Bronchial epithelial cell (primary cell): Measurements from ENCODE around the gene ADAMTS12. TPM values are rescaled to one million over a fixed set of nuclear protein-coding genes. Genes with fewer than 3 reads are reported as not detected.

ENCODE experiments used
- DNase-seq: peaks from one replicate; pipeline ENCODE4 v3.0.0-alpha.2; 2010; ENCODE audit warnings: low read depth
- FAIRE-seq: peaks from 2 replicates; lab custom pipeline; 2011; peaks lifted over from hg19 to GRCh38; lab: Jason Lieb, UNC
- H3K27me3 ChIP-seq: 2 replicates; pipeline ENCODE4 v1.5.1; 2011; ENCODE audit warnings: low read length; ENCODE audit not compliant: control insufficient read depth, insufficient read depth
- H3K36me3 ChIP-seq: 2 replicates; pipeline ENCODE4 v1.5.1; 2011; ENCODE audit warnings: low read length; ENCODE audit not compliant: control insufficient read depth, insufficient read depth
- H3K4me3 ChIP-seq: 2 replicates; pipeline ENCODE4 v1.5.1; 2011; ENCODE audit warnings: mild to moderate bottlenecking, low read depth, low read length, control low read depth
- CTCF ChIP-seq: IDR thresholded peaks from 2 replicates; pipeline ENCODE4 v1.5.1; 2011; ENCODE audit warnings: mild to moderate bottlenecking, moderate library complexity, low read length, control low read depth, inconsistent platforms; ENCODE audit not compliant: insufficient read depth, severe bottlenecking
- total RNA-seq: library from RNA; depleted of rRNA; stranded (reverse); fragments of >200 nt; gene quantifications from 2 replicates; pipeline ENCODE4 v1.2.1, GENCODE V29; 2014

Gene ADAMTS12
- total RNA-seq, 1 donor from 2014 or later = 0.26 TPM

GRCh38 chr5:33816791-33817190, 75.0 kb downstream of the ADAMTS12 start:
- no peak for TF ChIP-seq CTCF
- no peak overlapping the region for H3K4me3 ChIP-seq
- H3K36me3 ChIP-seq = no peaks in the 10 kb centered on the region
- H3K27me3 ChIP-seq = no peaks in the 10 kb centered on the region
- FAIRE-seq (no peak), DNase-seq (no peak)

GRCh38 chr5:33812746-33813145, 79.0 kb downstream of the ADAMTS12 start:
- no peaks in the 10 kb centered on the region for H3K27me3 ChIP-seq
- FAIRE-seq (no peak), DNase-seq (no peak)
- no peak for TF ChIP-seq CTCF
- no peak overlapping the region for H3K4me3 ChIP-seq
- H3K36me3 ChIP-seq = no peaks in the 10 kb centered on the region

- Histone ChIP-seq H3K27me3 (no peaks in the 10 kb centered on the region), H3K36me3 (no peaks in the 10 kb centered on the region), H3K4me3 (no peak overlapping the region)
- no peak for DNase-seq
- no peak for TF ChIP-seq CTCF
- FAIRE-seq = no peak
Measured at GRCh38 chr5:33810491-33811120, 81.2 kb downstream of the ADAMTS12 start.

- Histone ChIP-seq H3K4me3 (no peak overlapping the region), H3K27me3 (no peaks in the 10 kb centered on the region), H3K36me3 (no peaks in the 10 kb centered on the region)
- no peak for TF ChIP-seq CTCF
- FAIRE-seq = no peak
- DNase-seq = no peak
Measured at GRCh38 chr5:33809936-33810335, 81.9 kb downstream of the ADAMTS12 start.

- FAIRE-seq = no peak
- H3K36me3 ChIP-seq = no peaks in the 10 kb centered on the region
- DNase-seq = no peak
- H3K4me3 ChIP-seq = no peak overlapping the region
- TF ChIP-seq CTCF = no peak
- H3K27me3 ChIP-seq = no peaks in the 10 kb centered on the region
Measured at GRCh38 chr5:33808699-33809098, 83.1 kb downstream of the ADAMTS12 start.

GRCh38 chr5:33807771-33808170, 84.0 kb downstream of the ADAMTS12 start:
- no peak for TF ChIP-seq CTCF
- no peak overlapping the region for H3K4me3 ChIP-seq
- DNase-seq = no peak
- no peaks in the 10 kb centered on the region for H3K27me3 ChIP-seq
- FAIRE-seq = no peak
- H3K36me3 ChIP-seq = no peaks in the 10 kb centered on the region
